IMR-90 (cell line): ENCODE measurements around the gene SNX14.

ENCODE experiments used
- CTCF ChIP-seq: conservative IDR thresholded peaks from 2 replicates; pipeline ENCODE4 v1.5.1; 2012; ENCODE audit warnings: mild to moderate bottlenecking, low read depth, low read length, improper control_type of control experiment
- NFE2L2 ChIP-seq: fragments of 150-350 bp; IDR thresholded peaks from 2 replicates; pipeline ENCODE4 v1.6.1; 2016; ENCODE audit warnings: low read depth, mild to moderate bottlenecking, low read length

- no peak for TF ChIP-seq CTCF
- no peak for TF ChIP-seq NFE2L2
Observed at GRCh38 chr6:85610182-85610895, 16.7 kb upstream of the SNX14 start.
